ENCODE data around the gene REEP6.
"Not testable (repeated sequence)": the region's sequence is repeated elsewhere in the genome, so short reads cannot be mapped to it uniquely, and the experiment has no call there.

REEP6 gene

GRCh38 chr19:1473085-1473851 is 17.7 kb upstream of the REEP6 start:
- no peak for DNase-seq

- DNase-seq = no peak
These were observed 16.8 kb upstream of the REEP6 start for GRCh38 chr19:1474011-1474764.

- no peak for DNase-seq
These were observed 16.1 kb upstream of the REEP6 start for GRCh38 chr19:1474765-1475351.

- DNase-seq = no peak
These were observed 15.1 kb upstream of the REEP6 start for GRCh38 chr19:1475751-1476437.

- DNase-seq = not testable (repeated sequence)
These were observed 13.9 kb upstream of the REEP6 start for GRCh38 chr19:1477056-1477455.

GRCh38 chr19:1478934-1479707 is 11.9 kb upstream of the REEP6 start, which contains the start of gene C19orf25:
Gene C19orf25 (minus strand): TSS chr19:1479215. CDS start chr19:1478903, 312 bp downstream.
- peak; percentile 54 for DNase-seq

- DNase-seq = no peak
These were observed 9.6 kb upstream of the REEP6 start for GRCh38 chr19:1481224-1481892.

GRCh38 chr19:1481893-1482360 is 9.1 kb upstream of the REEP6 start:
- DNase-seq = no peak

GRCh38 chr19:1482361-1483130 is 8.4 kb upstream of the REEP6 start:
- DNase-seq = no peak

- no peak for DNase-seq
These were observed 7.6 kb upstream of the REEP6 start for GRCh38 chr19:1483131-1483978.

GRCh38 chr19:1483979-1484428 is 7.0 kb upstream of the REEP6 start:
- DNase-seq = no peak

GRCh38 chr19:1486720-1487575 is 4.0 kb upstream of the REEP6 start:
- no peak for DNase-seq

GRCh38 chr19:1487576-1488281 is 3.3 kb upstream of the REEP6 start:
- DNase-seq = no peak

- DNase-seq = no peak
These were observed 2.7 kb upstream of the REEP6 start for GRCh38 chr19:1488282-1488601.

GRCh38 chr19:1489463-1490310 is 1.3 kb upstream of the REEP6 start:
- DNase-seq = no peak

GRCh38 chr19:1490311-1491113 is 469 bp upstream of the REEP6 start, which contains the start of gene PCSK4:
Gene PCSK4 (minus strand): TSS chr19:1490350. CDS start chr19:1490346, 4 bp downstream.
- peak; percentile 95 for DNase-seq
